ENCODE measurements around the gene ROBO1. TPM values are rescaled to one million over a fixed set of nuclear protein-coding genes. Genes with fewer than 3 reads are reported as not detected.

Gene ROBO1
- total RNA-seq, 1 experiment from 2014 or later: 35.5 TPM

GRCh38 chr3:79317551-79318518 is 450.0 kb downstream of the ROBO1 start:
- ATAC-seq: no peak
- TF ChIP-seq EZH2 (IDR thresholded peaks at IDR 0.05; ENCODE audit: low read length, unreplicated experiment) (no peak), CTCF (conservative IDR thresholded peaks at IDR 0.05; ENCODE audit: low read depth, low read length) (no peak), EZH2phosphoT487 (IDR thresholded peaks at IDR 0.05; ENCODE audit: borderline replicate concordance, low read length) (no peak)
- BruUV-seq (replicated peaks): no TSS peak
- no peak overlapping the region for H3K27ac ChIP-seq (ENCODE audit: low read length)
- H3K4me3 ChIP-seq (ENCODE audit: low read length): no peak overlapping the region
- H3K27me3 ChIP-seq (ENCODE audit: low read length): 0 out of 2 replicates have a peak, but pooled peaks cover 3% of the 10 kb centered on the region
- POLR2A ChIA-PET (ENCODE audit: unreplicated experiment): no interaction called here
- CTCF ChIA-PET: no interaction called here
- H3K36me3 ChIP-seq (ENCODE audit: low read depth, low read length): no peaks in the 10 kb centered on the region
- H4K20me1 ChIP-seq (ENCODE audit: low read length): no peaks in the 10 kb centered on the region
- H3K9ac ChIP-seq (ENCODE audit: low read length): no peak overlapping the region
- no peak overlapping the region for H2AFZ ChIP-seq (ENCODE audit: low read length)
- H3K4me2 ChIP-seq (ENCODE audit: low read length): no peak overlapping the region
- no peak for DNase-seq
- no peaks in the 10 kb centered on the region for H3K79me2 ChIP-seq (ENCODE audit: low read length)
- no peaks in the 10 kb centered on the region for H3K9me2 ChIP-seq (replicated peaks; ENCODE audit: low read length)
- no peaks in the 10 kb centered on the region for H3K9me3 ChIP-seq (ENCODE audit: low read length)
- no peaks in the 10 kb centered on the region for H3K4me1 ChIP-seq (ENCODE audit: insufficient read depth, low read length)
- H3F3A ChIP-seq (ENCODE audit: low read length, unreplicated experiment): no peaks in the 10 kb centered on the region
- intact Hi-C loops (cut with micrococcal nuclease): no loop called here

- BruUV-seq (replicated peaks): no TSS peak
- Histone ChIP-seq H4K20me1 (ENCODE audit: low read length) (no peaks in the 10 kb centered on the region), H3K27me3 (ENCODE audit: low read length) (peaks cover 15% of the 10 kb centered on the region; the same call in 1 of the 2 replicates), H3K79me2 (ENCODE audit: low read length) (no peaks in the 10 kb centered on the region), H2AFZ (ENCODE audit: low read length) (no peak overlapping the region), H3K36me3 (ENCODE audit: low read depth, low read length) (no peaks in the 10 kb centered on the region), H3K9ac (ENCODE audit: low read length) (no peak overlapping the region), H3K4me1 (ENCODE audit: insufficient read depth, low read length) (no peaks in the 10 kb centered on the region), H3F3A (ENCODE audit: low read length, unreplicated experiment) (no peaks in the 10 kb centered on the region), H3K27ac (ENCODE audit: low read length) (no peak overlapping the region), H3K4me3 (ENCODE audit: low read length) (no peak overlapping the region), H3K4me2 (ENCODE audit: low read length) (no peak overlapping the region), H3K9me3 (ENCODE audit: low read length) (no peaks in the 10 kb centered on the region), H3K9me2 (replicated peaks; ENCODE audit: low read length) (no peaks in the 10 kb centered on the region)
- ATAC-seq: no peak
- no peak for DNase-seq
- POLR2A ChIA-PET (ENCODE audit: unreplicated experiment): no interaction called here
- CTCF ChIA-PET: no interaction called here
- intact Hi-C loops (cut with micrococcal nuclease): no loop called here
- TF ChIP-seq CTCF (conservative IDR thresholded peaks at IDR 0.05; ENCODE audit: low read depth, low read length) (no peak), EZH2 (IDR thresholded peaks at IDR 0.05; ENCODE audit: low read length, unreplicated experiment) (no peak), EZH2phosphoT487 (IDR thresholded peaks at IDR 0.05; ENCODE audit: borderline replicate concordance, low read length) (no peak)
Measured at GRCh38 chr3:79314962-79315361, 452.8 kb downstream of the ROBO1 start.

GRCh38 chr3:79314544-79314943 is 453.3 kb downstream of the ROBO1 start:
- Histone ChIP-seq H3K79me2 (ENCODE audit: low read length) (no peaks in the 10 kb centered on the region), H3F3A (ENCODE audit: low read length, unreplicated experiment) (no peaks in the 10 kb centered on the region), H3K27ac (ENCODE audit: low read length) (no peak overlapping the region), H3K27me3 (ENCODE audit: low read length) (peaks cover 15% of the 10 kb centered on the region; the same call in 1 of the 2 replicates), H2AFZ (ENCODE audit: low read length) (no peak overlapping the region), H3K9me3 (ENCODE audit: low read length) (no peaks in the 10 kb centered on the region), H3K4me2 (ENCODE audit: low read length) (no peak overlapping the region), H4K20me1 (ENCODE audit: low read length) (no peaks in the 10 kb centered on the region), H3K36me3 (ENCODE audit: low read depth, low read length) (no peaks in the 10 kb centered on the region), H3K4me3 (ENCODE audit: low read length) (no peak overlapping the region), H3K4me1 (ENCODE audit: insufficient read depth, low read length) (no peaks in the 10 kb centered on the region), H3K9ac (ENCODE audit: low read length) (no peak overlapping the region), H3K9me2 (replicated peaks; ENCODE audit: low read length) (no peaks in the 10 kb centered on the region)
- BruUV-seq (replicated peaks): no TSS peak
- ATAC-seq: peak; percentile 31; the same call in 1 of the 2 replicates
- TF ChIP-seq EZH2phosphoT487 (IDR thresholded peaks at IDR 0.05; ENCODE audit: borderline replicate concordance, low read length): no peak
- TF ChIP-seq CTCF (conservative IDR thresholded peaks at IDR 0.05; ENCODE audit: low read depth, low read length): no peak
- TF ChIP-seq EZH2 (IDR thresholded peaks at IDR 0.05; ENCODE audit: low read length, unreplicated experiment): no peak
- peak; percentile 38 for DNase-seq
- POLR2A ChIA-PET (ENCODE audit: unreplicated experiment): no interaction called here
- CTCF ChIA-PET: no interaction called here
- intact Hi-C loops (cut with micrococcal nuclease): no loop called here

Data from PC-3 (cell line).